DOHH2 (cell line): Measurements from ENCODE around the gene RNPS1.
A peak's percentile ranks its signal among the peaks of the same experiment; 100 is the strongest.

Source experiments
- H3F3A ChIP-seq: fragments of 200-600 bp; sonication (generic), shearing (Covaris generic); 2 replicates; pipeline ENCODE4 v1.6.0; 2016; ENCODE audit warnings: antibody characterized with exemption, mild to moderate bottlenecking; ENCODE audit not compliant: control insufficient read depth, insufficient read depth
- H3K27ac ChIP-seq: fragments of 200-600 bp; sonication (generic); 2 replicates; pipeline ENCODE4 v1.5.1; 2014; ENCODE audit warnings: low read depth, mild to moderate bottlenecking, low read length, moderate library complexity
- H3K27me3 ChIP-seq: fragments of 200-600 bp; sonication (generic); 2 replicates; pipeline ENCODE4 v1.6.1; 2014; ENCODE audit warnings: mild to moderate bottlenecking, low read length, mixed read lengths; ENCODE audit not compliant: control insufficient read depth
- H3K36me3 ChIP-seq: fragments of 200-600 bp; sonication (generic); 2 replicates; pipeline ENCODE4 v1.6.1; 2014; ENCODE audit warnings: mild to moderate bottlenecking, low read length, moderate library complexity, mixed read lengths; ENCODE audit not compliant: control insufficient read depth
- H3K4me1 ChIP-seq: fragments of 200-600 bp; sonication (generic); 2 replicates; pipeline ENCODE4 v1.6.1; 2014; ENCODE audit warnings: mild to moderate bottlenecking, low read length, mixed read lengths; ENCODE audit not compliant: control insufficient read depth
- H3K4me2 ChIP-seq: fragments of 200-600 bp; sonication (generic); 2 replicates; pipeline ENCODE4 v1.6.0; 2014; ENCODE audit warnings: mild to moderate bottlenecking, low read length, moderate library complexity
- H3K4me3 ChIP-seq: fragments of 200-600 bp; sonication (generic); 2 replicates; pipeline ENCODE4 v1.5.1; 2014; ENCODE audit warnings: mild to moderate bottlenecking, low read length, mixed read lengths
- H3K79me2 ChIP-seq: fragments of 200-600 bp; sonication (generic); 2 replicates; pipeline ENCODE4 v1.6.1; 2014; ENCODE audit warnings: mild to moderate bottlenecking, low read length, mixed read lengths; ENCODE audit not compliant: control insufficient read depth
- H3K9me2 ChIP-seq: fragments of 200-600 bp; sonication (generic); replicated peaks from 2 replicates; pipeline ENCODE4 v1.6.1; 2014; ENCODE audit warnings: mild to moderate bottlenecking, low read length, mixed read lengths; ENCODE audit not compliant: control insufficient read depth
- H3K9me3 ChIP-seq: fragments of 200-600 bp; sonication (generic); 2 replicates; pipeline ENCODE4 v1.6.1; 2014; ENCODE audit warnings: antibody characterized with exemption, low read length, mixed read lengths; ENCODE audit not compliant: control insufficient read depth, insufficient read depth
- H4K20me1 ChIP-seq: fragments of 200-600 bp; sonication (generic); 2 replicates; pipeline ENCODE4 v1.6.0; 2014; ENCODE audit warnings: low read depth, mild to moderate bottlenecking, antibody characterized with exemption, low read length, moderate library complexity; ENCODE audit not compliant: control insufficient read depth, insufficient read depth
- EZH2phosphoT487 ChIP-seq: fragments of 200-600 bp; sonication (generic); IDR thresholded peaks from 2 replicates; pipeline ENCODE4 v1.6.1; 2017; ENCODE audit warnings: borderline replicate concordance, mild to moderate bottlenecking, antibody characterized with exemption, low read length, moderate library complexity, mixed read lengths
- TF ChIP-seq, protein P1 (sequence below): fragments of 200-600 bp; sonication (generic); IDR thresholded peaks from one replicate; pipeline ENCODE4 v1.5.1; 2014; ENCODE audit warnings: antibody characterized with exemption, mild to moderate bottlenecking, low read depth, low read length; ENCODE audit not compliant: poor library complexity, severe bottlenecking

Gene RNPS1

GRCh38 chr16:2297506-2297860 lies 29.6 kb upstream of the RNPS1 start:
- Histone ChIP-seq H3F3A (no peaks in the 10 kb centered on the region), H3K4me1 (no peaks in the 10 kb centered on the region), H3K4me3 (no peak overlapping the region), H3K79me2 (no peaks in the 10 kb centered on the region), H3K4me2 (no peak overlapping the region), H3K27me3 (no peaks in the 10 kb centered on the region), H4K20me1 (no peaks in the 10 kb centered on the region), H3K27ac (no peak overlapping the region), H3K9me2 (no peaks in the 10 kb centered on the region), H3K9me3 (no peaks in the 10 kb centered on the region), H3K36me3 (no peaks in the 10 kb centered on the region)
- TF ChIP-seq, protein P1, sequence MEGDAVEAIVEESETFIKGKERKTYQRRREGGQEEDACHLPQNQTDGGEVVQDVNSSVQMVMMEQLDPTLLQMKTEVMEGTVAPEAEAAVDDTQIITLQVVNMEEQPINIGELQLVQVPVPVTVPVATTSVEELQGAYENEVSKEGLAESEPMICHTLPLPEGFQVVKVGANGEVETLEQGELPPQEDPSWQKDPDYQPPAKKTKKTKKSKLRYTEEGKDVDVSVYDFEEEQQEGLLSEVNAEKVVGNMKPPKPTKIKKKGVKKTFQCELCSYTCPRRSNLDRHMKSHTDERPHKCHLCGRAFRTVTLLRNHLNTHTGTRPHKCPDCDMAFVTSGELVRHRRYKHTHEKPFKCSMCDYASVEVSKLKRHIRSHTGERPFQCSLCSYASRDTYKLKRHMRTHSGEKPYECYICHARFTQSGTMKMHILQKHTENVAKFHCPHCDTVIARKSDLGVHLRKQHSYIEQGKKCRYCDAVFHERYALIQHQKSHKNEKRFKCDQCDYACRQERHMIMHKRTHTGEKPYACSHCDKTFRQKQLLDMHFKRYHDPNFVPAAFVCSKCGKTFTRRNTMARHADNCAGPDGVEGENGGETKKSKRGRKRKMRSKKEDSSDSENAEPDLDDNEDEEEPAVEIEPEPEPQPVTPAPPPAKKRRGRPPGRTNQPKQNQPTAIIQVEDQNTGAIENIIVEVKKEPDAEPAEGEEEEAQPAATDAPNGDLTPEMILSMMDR = no peak
- no peak for TF ChIP-seq EZH2phosphoT487

DNA sequence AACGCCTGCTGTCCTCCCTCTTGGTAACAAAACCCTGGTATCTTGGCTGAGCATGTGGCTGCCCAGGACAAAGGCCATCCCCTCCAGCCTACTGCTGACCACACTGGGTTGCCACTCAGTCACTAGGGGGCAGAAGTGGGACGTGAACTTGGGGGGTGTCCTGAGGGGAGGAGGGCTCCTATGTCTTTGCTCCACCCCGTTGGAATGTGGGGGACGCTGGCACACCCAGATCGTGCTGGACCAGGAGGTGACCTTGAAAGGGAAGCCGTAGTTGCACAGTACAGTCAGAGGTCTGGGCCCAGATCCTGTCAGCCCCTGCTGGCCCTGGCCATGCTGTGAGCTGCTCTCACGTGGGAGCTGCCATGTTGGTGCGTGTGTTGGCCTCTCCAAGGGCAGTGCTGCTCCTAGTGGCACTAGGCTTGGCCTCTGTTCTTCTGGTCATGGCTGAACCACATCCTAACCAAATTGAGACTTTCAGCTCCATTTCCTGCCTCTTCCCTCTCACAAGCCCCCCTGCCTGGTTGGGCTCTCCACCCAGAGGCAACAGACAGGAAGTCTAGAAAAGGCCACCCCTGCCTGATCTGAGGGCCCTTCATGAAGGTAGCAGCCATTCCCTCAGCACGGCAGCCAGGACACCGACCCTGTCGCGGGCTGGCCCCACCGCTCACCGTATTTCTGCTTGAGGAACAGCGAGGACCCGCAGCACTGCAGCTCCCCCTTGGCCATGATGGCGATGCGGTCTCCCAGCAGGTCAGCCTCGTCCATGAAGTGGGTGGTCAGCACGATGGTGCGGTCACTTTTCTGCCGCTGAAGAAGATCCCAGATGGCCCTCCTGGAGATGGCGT lies 29.0 kb upstream of the RNPS1 start:
- H3K9me2 ChIP-seq = no peaks in the 10 kb centered on the region
- no peaks in the 10 kb centered on the region for H3K4me1 ChIP-seq
- H3K4me2 ChIP-seq = no peak overlapping the region

DNA sequence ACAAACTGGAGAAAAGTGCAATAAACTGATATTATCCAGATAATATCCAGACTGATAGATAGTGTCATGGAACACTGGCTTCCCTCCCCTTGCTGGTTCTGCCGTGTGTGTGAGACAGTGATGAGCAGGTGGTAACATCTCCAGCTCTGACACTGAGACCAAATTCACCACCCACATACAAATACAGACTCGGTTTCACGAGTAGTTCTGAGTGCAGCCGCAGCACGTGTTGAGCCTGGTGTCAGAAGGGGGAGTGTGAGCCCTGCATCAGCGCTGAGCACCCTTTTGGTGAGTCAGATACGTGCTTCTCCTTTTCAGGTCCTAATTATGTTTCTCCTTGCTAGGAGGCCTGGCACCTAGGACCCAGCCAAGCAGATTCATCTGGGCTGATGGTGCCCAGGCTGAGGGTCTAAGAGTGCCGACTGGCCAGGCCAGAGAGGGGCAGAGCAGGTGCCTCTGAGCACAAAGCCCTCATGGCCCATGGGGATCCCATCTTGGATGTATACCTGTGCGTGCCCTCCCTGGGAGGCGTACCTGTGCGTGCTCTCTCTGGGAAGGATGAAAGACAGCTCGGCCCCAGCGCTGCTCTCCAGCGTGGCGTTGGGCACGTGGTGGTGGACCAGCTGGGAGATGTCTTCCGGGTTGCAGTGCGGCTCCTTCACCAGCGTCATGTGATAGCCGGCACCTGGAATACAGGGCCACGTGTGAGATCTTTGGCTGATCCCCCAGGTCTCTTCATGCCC lies 27.3 kb upstream of the RNPS1 start:
- TF ChIP-seq EZH2phosphoT487 = no peak
- TF ChIP-seq, protein P1 = no peak
- Histone ChIP-seq H3K4me1 (no peaks in the 10 kb centered on the region), H3K27me3 (no peaks in the 10 kb centered on the region), H3K79me2 (no peaks in the 10 kb centered on the region), H3K9me3 (no peaks in the 10 kb centered on the region), H3F3A (no peaks in the 10 kb centered on the region), H4K20me1 (no peaks in the 10 kb centered on the region), H3K4me3 (no peak overlapping the region), H3K36me3 (no peaks in the 10 kb centered on the region), H3K4me2 (no peak overlapping the region), H3K27ac (no peak overlapping the region), H3K9me2 (no peaks in the 10 kb centered on the region)

More for the DNA sequence above, 29.0 kb upstream of the RNPS1 start:
- Histone ChIP-seq H3K27me3 (no peaks in the 10 kb centered on the region), H3K9me3 (no peaks in the 10 kb centered on the region), H4K20me1 (no peaks in the 10 kb centered on the region), H3K79me2 (no peaks in the 10 kb centered on the region), H3K36me3 (no peaks in the 10 kb centered on the region), H3K27ac (no peak overlapping the region), H3F3A (no peaks in the 10 kb centered on the region), H3K4me3 (no peak overlapping the region)
- no peak for TF ChIP-seq EZH2phosphoT487
- TF ChIP-seq, protein P1 = peak; percentile 76
